Activated gamma-delta T cell treated with Interleukin-2 at 50 U/mL for 16 hours (primary cell): ENCODE results near the gene ZSWIM1.
"Not testable (repeated sequence)": the region's sequence is repeated elsewhere in the genome, so short reads cannot be mapped to it uniquely, and the experiment has no call there.

Source experiments
- DNase-seq: peaks from one replicate; pipeline ENCODE4 v3.0.0-alpha.2; 2020

ZSWIM1 gene

GRCh38 chr20:45857114-45857881, 23.7 kb upstream of the ZSWIM1 start, which contains the start of the genes ACOT8 and ZSWIM3:
TSS of gene ACOT8 (minus strand) at chr20:45857392. CDS start at chr20:45857315, 77 bp downstream.
TSS of gene ZSWIM3 (plus strand) at chr20:45857614. CDS start at chr20:45857826, 212 bp downstream.
- peak; percentile 95 for DNase-seq

- no peak for DNase-seq
These were observed 23.2 kb upstream of the ZSWIM1 start for GRCh38 chr20:45857882-45858216.

- no peak for DNase-seq
These were observed 21.1 kb upstream of the ZSWIM1 start for GRCh38 chr20:45859916-45860315.

- DNase-seq: no peak
These were observed 20.3 kb upstream of the ZSWIM1 start for GRCh38 chr20:45860560-45861220.

GRCh38 chr20:45861221-45862075, 19.6 kb upstream of the ZSWIM1 start:
- DNase-seq: no peak

GRCh38 chr20:45863543-45864470, 17.2 kb upstream of the ZSWIM1 start:
- no peak for DNase-seq

- DNase-seq: no peak
These were observed 14.6 kb upstream of the ZSWIM1 start for GRCh38 chr20:45866454-45866853.

- no peak for DNase-seq
These were observed 13.8 kb upstream of the ZSWIM1 start for GRCh38 chr20:45867136-45867818.

- no peak for DNase-seq
These were observed 13.2 kb upstream of the ZSWIM1 start for GRCh38 chr20:45867819-45868176.

- DNase-seq: no peak
These were observed 8.4 kb upstream of the ZSWIM1 start for GRCh38 chr20:45872626-45873025.

- no peak for DNase-seq
These were observed 7.5 kb upstream of the ZSWIM1 start for GRCh38 chr20:45873409-45874103.

GRCh38 chr20:45874104-45874481, 6.9 kb upstream of the ZSWIM1 start:
- DNase-seq: not testable (repeated sequence)

- no peak for DNase-seq
These were observed 6.5 kb upstream of the ZSWIM1 start for GRCh38 chr20:45874576-45874975.

- DNase-seq: no peak
These were observed 2.8 kb upstream of the ZSWIM1 start for GRCh38 chr20:45878076-45878761.

- no peak for DNase-seq
These were observed 1.6 kb downstream of the ZSWIM1 start for GRCh38 chr20:45882469-45883099.

- DNase-seq: no peak
These were observed 2.1 kb downstream of the ZSWIM1 start for GRCh38 chr20:45883100-45883469.

- no peak for DNase-seq
These were observed 5.7 kb downstream of the ZSWIM1 start for GRCh38 chr20:45886590-45887345.

GRCh38 chr20:45887346-45887715, 6.3 kb downstream of the ZSWIM1 start, which contains the start of gene SPATA25:
TSS of gene SPATA25 (minus strand) at chr20:45887622. CDS start at chr20:45887590, 32 bp downstream.
- DNase-seq: no peak

- DNase-seq: no peak
These were observed 7.7 kb downstream of the ZSWIM1 start for GRCh38 chr20:45888681-45889080.
